Measurements from ENCODE around the gene CEP152.

The CEP152 gene

GRCh38 chr15:48785712-48786111 is 25.2 kb downstream of the CEP152 start:
- Histone ChIP-seq H3K4me3 (ENCODE audit: low read depth, low read length) (no peak overlapping the region), H3K27ac (no peak overlapping the region), H3K36me3 (replicated peaks) (no peaks in the 10 kb centered on the region), H3K27me3 (replicated peaks) (no peaks in the 10 kb centered on the region)
- no peak for DNase-seq
- no peak for TF ChIP-seq CTCF (IDR thresholded peaks at IDR 0.05; ENCODE audit: low read depth, low read length, missing control alignments)
- in situ Hi-C loops (cut with HindIII; ENCODE audit: low pct_ligation_motif_present, low sequenced_read_pairs) = no loop called here

GRCh38 chr15:48785195-48785594 is 25.7 kb downstream of the CEP152 start:
- no peak overlapping the region for H3K27ac ChIP-seq
- H3K36me3 ChIP-seq (replicated peaks) = no peaks in the 10 kb centered on the region

GRCh38 chr15:48784756-48785155 is 26.1 kb downstream of the CEP152 start:
- in situ Hi-C loops (cut with HindIII; ENCODE audit: low pct_ligation_motif_present, low sequenced_read_pairs) = no loop called here
- DNase-seq = no peak
- Histone ChIP-seq H3K36me3 (replicated peaks) (no peaks in the 10 kb centered on the region), H3K4me3 (ENCODE audit: low read depth, low read length) (no peak overlapping the region), H3K27me3 (replicated peaks) (no peaks in the 10 kb centered on the region), H3K27ac (no peak overlapping the region)
- TF ChIP-seq CTCF (IDR thresholded peaks at IDR 0.05; ENCODE audit: low read depth, low read length, missing control alignments) = no peak

More at GRCh38 chr15:48785195-48785594, 25.7 kb downstream of the CEP152 start:
- Histone ChIP-seq H3K27me3 (replicated peaks) (no peaks in the 10 kb centered on the region), H3K4me3 (ENCODE audit: low read depth, low read length) (no peak overlapping the region)
- in situ Hi-C loops (cut with HindIII; ENCODE audit: low pct_ligation_motif_present, low sequenced_read_pairs) = no loop called here
- no peak for DNase-seq
- TF ChIP-seq CTCF (IDR thresholded peaks at IDR 0.05; ENCODE audit: low read depth, low read length, missing control alignments) = no peak

- Histone ChIP-seq H3K36me3 (replicated peaks) (no peaks in the 10 kb centered on the region), H3K27me3 (replicated peaks) (no peaks in the 10 kb centered on the region), H3K4me3 (ENCODE audit: low read depth, low read length) (no peak overlapping the region), H3K27ac (no peak overlapping the region)
- TF ChIP-seq CTCF (IDR thresholded peaks at IDR 0.05; ENCODE audit: low read depth, low read length, missing control alignments) = no peak
- DNase-seq = no peak
- in situ Hi-C loops (cut with HindIII; ENCODE audit: low pct_ligation_motif_present, low sequenced_read_pairs) = no loop called here
Observed at GRCh38 chr15:48782911-48783310, 28.0 kb downstream of the CEP152 start.

GRCh38 chr15:48781481-48782081 is 29.3 kb downstream of the CEP152 start:
- H3K4me3 ChIP-seq (ENCODE audit: low read depth, low read length) = no peak overlapping the region
- H3K27me3 ChIP-seq (replicated peaks) = no peaks in the 10 kb centered on the region
- in situ Hi-C loops (cut with HindIII; ENCODE audit: low pct_ligation_motif_present, low sequenced_read_pairs) = no loop called here
- H3K36me3 ChIP-seq (replicated peaks) = no peaks in the 10 kb centered on the region
- no peak for DNase-seq
- H3K27ac ChIP-seq = no peak overlapping the region
- TF ChIP-seq CTCF (IDR thresholded peaks at IDR 0.05; ENCODE audit: low read depth, low read length, missing control alignments) = no peak

GRCh38 chr15:48781017-48781416 is 29.9 kb downstream of the CEP152 start:
- TF ChIP-seq CTCF (IDR thresholded peaks at IDR 0.05; ENCODE audit: low read depth, low read length, missing control alignments) = no peak

More at GRCh38 chr15:48781017-48781416, 29.9 kb downstream of the CEP152 start:
- DNase-seq = no peak
- no peaks in the 10 kb centered on the region for H3K36me3 ChIP-seq (replicated peaks)
- H3K27ac ChIP-seq = no peak overlapping the region
- H3K4me3 ChIP-seq (ENCODE audit: low read depth, low read length) = no peak overlapping the region
- no peaks in the 10 kb centered on the region for H3K27me3 ChIP-seq (replicated peaks)
- in situ Hi-C loops (cut with HindIII; ENCODE audit: low pct_ligation_motif_present, low sequenced_read_pairs) = no loop called here

Measured in brain microvascular endothelial cell (primary cell).